K562 (cell line): ENCODE measurements around the gene LAGE3. TPM values are rescaled to one million over a fixed set of nuclear protein-coding genes. Genes with fewer than 3 reads are reported as not detected.

Source experiments
- BCOR ChIP-seq: fragments of 450-650 bp; IDR thresholded peaks from 2 replicates; pipeline ENCODE4 v1.6.1; 2016
- DNMT1 ChIP-seq: fragments of 450-650 bp; IDR thresholded peaks from 2 replicates; pipeline ENCODE4 v1.6.1; 2016; ENCODE audit warnings: antibody characterized with exemption, mild to moderate bottlenecking
- ETS2 ChIP-seq: IDR thresholded peaks from 2 replicates; pipeline ENCODE4 v1.6.1; 2016; ENCODE audit warnings: borderline replicate concordance, missing genetic modification characterization, mild to moderate bottlenecking, moderate library complexity, missing compliant biosample characterization; ENCODE audit not compliant: poor library complexity, severe bottlenecking
- HDAC8 ChIP-seq: fragments of 450-650 bp; IDR thresholded peaks from 2 replicates; pipeline ENCODE4 v1.6.1; 2016; ENCODE audit warnings: mild to moderate bottlenecking, missing genetic modification characterization, moderate library complexity, missing compliant biosample characterization
- LARP7 ChIP-seq: fragments of 450-650 bp; IDR thresholded peaks from 2 replicates; pipeline ENCODE4 v1.6.1; 2016
- MXI1 ChIP-seq: IDR thresholded peaks from 2 replicates; pipeline ENCODE4 v1.6.1; 2011; ENCODE audit warnings: low read depth, mild to moderate bottlenecking, improper control_type of control experiment, low read length
- NR3C1 ChIP-seq: sonication (generic); formaldehyde crosslinking; IDR thresholded peaks from 2 replicates; pipeline ENCODE4 v1.8.1; 2022; ENCODE audit warnings: missing genetic modification reagents
- PTRF ChIP-seq: fragments of 450-650 bp; IDR thresholded peaks from 2 replicates; pipeline ENCODE4 v1.6.1; 2016; ENCODE audit warnings: mild to moderate bottlenecking, missing genetic modification characterization, missing compliant biosample characterization
- RBM15 ChIP-seq: fragments of 200-400 bp; formaldehyde crosslinking; IDR thresholded peaks from 2 replicates; pipeline ENCODE4 v1.6.1; 2018; ENCODE audit warnings: mild to moderate bottlenecking, low read length, moderate library complexity; ENCODE audit not compliant: insufficient read depth
- RHOXF2B ChIP-seq: fragments of 250-450 bp; sonication (Bioruptor Pico); conservative IDR thresholded peaks from 2 replicates; pipeline ENCODE4 v1.5.1; 2021
- TBL1XR1 ChIP-seq, 2 experiments: IDR thresholded peaks; 2 replicates each; pipeline ENCODE4 v1.6.1; 2012; ENCODE audit warnings: improper control_type of control experiment in 2 of 2, low read length in 2 of 2, mild to moderate bottlenecking in 1 of 2
- TBP ChIP-seq: optimal IDR thresholded peaks from 2 replicates; pipeline ENCODE3; 2011; ENCODE audit warnings: low read depth, low read length, improper control_type of control experiment
- TCF7 ChIP-seq: sonication (generic); IDR thresholded peaks from 2 replicates; pipeline ENCODE4 v1.6.1; 2016; ENCODE audit warnings: antibody characterized with exemption, borderline replicate concordance
- ZNF507 ChIP-seq: conservative IDR thresholded peaks from 2 replicates; pipeline ENCODE4 v1.6.1; 2017; ENCODE audit warnings: missing genetic modification characterization, missing compliant biosample characterization
- ZNF695 ChIP-seq: fragments of 450-650 bp; formaldehyde crosslinking; IDR thresholded peaks from 2 replicates; pipeline ENCODE4 v1.4.0; 2020; ENCODE audit warnings: mild to moderate bottlenecking, moderate library complexity
- polyA plus RNA-seq, 8 experiments: library from polyadenylated mRNA; depleted of rRNA in 4 of 8; stranded (reverse) in 5 of 8; unstranded in 3 of 8; fragments of >200 nt; fragmentation: Nextera tagmentation in 2 of 8; fragmentation: Illumina TruSeq in 1 of 8; extraction: Ambion mirVana in 2 of 8; extraction: Trizol in 1 of 8; gene quantifications; 2 replicates each; pipeline versions ENCODE4 v1.2.1 to v1.2.3, GENCODE V29; 2011 to 2014; ENCODE audit warnings: inconsistent platforms in 1 of 8, missing spikeins in 1 of 8
- total RNA-seq, 7 experiments: library from RNA; depleted of rRNA in 6 of 7; stranded (reverse); fragments of >200 nt in 6 of 7; fragmentation: Illumina TruSeq in 2 of 7; extraction: Trizol in 2 of 7; gene quantifications; 2 replicates each; pipeline versions ENCODE4 v1.2.1 to v1.2.3, GENCODE V29; 2011 to 2021; ENCODE audit warnings: low replicate concordance in 1 of 7
- TF ChIP-seq, protein P1 (sequence below): fragments of 250-450 bp; sonication (Bioruptor Pico); IDR thresholded peaks from 2 replicates; pipeline ENCODE4 v1.5.1; 2021; ENCODE audit warnings: mild to moderate bottlenecking
- TF ChIP-seq, protein P2 (sequence below): fragments of 250-450 bp; sonication (Bioruptor Pico); IDR thresholded peaks from 2 replicates; pipeline ENCODE4 v1.5.0; 2020; ENCODE audit warnings: mild to moderate bottlenecking, borderline replicate concordance
- TF ChIP-seq, protein P3 (sequence below): fragments of 450-650 bp; IDR thresholded peaks from 2 replicates; pipeline ENCODE4 v1.6.1; 2017; ENCODE audit warnings: antibody characterized with exemption, mild to moderate bottlenecking
- TF ChIP-seq, protein P4 (sequence below): fragments of 250-450 bp; sonication (Bioruptor Pico); IDR thresholded peaks from 2 replicates; pipeline ENCODE4 v1.8.0; 2022; ENCODE audit warnings: inconsistent platforms

The LAGE3 gene
- total and polyA plus RNA-seq, 9 of the 15 experiments (the other 6 are each of a cell fraction or from before 2014, with no cell fraction given) = 28.2 to 125 (median 35.8) TPM

DNA sequence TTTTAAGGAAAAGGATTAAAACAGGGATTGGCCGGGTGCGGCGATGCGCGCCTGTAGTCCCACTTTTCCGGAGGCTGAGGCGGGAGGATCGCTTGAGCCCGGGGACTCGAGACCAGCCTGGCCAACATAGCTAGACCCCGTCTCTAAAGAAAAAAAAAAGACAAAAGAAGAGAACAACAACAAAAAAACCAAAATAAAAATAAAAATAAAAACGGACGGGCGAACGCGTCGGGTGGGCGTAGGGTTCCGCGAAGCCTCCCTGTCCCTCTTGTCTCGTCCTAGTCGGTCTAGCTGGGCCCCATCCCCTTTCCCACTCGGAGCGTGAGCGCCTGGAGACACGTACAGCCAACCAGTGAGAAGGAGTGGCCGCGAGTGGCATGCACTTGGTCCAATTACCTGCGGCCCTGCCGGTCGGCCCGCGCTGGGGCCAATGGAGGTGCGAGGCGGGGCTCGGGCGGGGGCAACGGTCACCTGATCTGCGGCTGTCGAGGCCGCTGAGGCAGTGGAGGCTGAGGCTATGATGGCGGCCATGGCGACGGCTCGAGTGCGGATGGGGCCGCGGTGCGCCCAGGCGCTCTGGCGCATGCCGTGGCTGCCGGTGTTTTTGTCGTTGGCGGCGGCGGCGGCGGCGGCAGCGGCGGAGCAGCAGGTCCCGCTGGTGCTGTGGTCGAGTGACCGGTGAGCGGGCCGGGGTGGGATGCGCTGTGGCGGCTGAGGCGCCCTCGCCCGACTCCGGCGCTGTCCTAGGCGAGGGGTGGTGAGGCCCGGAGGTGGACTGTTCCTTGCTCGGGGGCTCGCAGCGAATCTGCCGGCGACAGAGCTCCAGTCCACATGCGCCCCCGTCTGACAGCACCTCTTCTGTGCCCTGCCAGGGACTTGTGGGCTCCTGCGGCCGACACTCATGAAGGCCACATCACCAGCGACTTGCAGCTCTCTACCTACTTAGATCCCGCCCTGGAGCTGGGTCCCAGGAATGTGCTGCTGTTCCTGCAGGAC is 50.6 kb downstream of the LAGE3 start, which contains the start of gene ATP6AP1 (continued):
- TF ChIP-seq, protein P1, sequence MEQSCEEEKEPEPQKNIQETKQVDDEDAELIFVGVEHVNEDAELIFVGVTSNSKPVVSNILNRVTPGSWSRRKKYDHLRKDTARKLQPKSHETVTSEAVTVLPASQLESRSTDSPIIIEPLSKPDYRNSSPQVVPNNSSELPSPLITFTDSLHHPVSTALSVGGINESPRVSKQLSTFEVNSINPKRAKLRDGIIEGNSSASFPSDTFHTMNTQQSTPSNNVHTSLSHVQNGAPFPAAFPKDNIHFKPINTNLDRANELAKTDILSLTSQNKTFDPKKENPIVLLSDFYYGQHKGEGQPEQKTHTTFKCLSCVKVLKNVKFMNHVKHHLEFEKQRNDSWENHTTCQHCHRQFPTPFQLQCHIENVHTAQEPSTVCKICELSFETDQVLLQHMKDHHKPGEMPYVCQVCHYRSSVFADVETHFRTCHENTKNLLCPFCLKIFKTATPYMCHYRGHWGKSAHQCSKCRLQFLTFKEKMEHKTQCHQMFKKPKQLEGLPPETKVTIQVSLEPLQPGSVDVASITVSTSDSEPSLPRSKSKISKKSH (CRISPR knock-in tag) = no peak
- TF ChIP-seq TBP (peak; percentile 37), BCOR (peak; percentile 97), RBM15 (no peak), HDAC8 (tag) (no peak), NR3C1 (CRISPR knock-in tag) (no peak), ETS2 (tag) (no peak), MXI1 (no peak), LARP7 (no peak), RHOXF2B (CRISPR knock-in tag) (no peak), PTRF (tag) (no peak), DNMT1 (no peak), TCF7 (no peak), TBL1XR1 (IDR thresholded peaks at IDR 0.05; ENCODE audit: low read length in 2 of 2) (no peak), ZNF695 (CRISPR knock-in tag) (no peak), ZNF507 (tag) (no peak)
- TF ChIP-seq, protein P2, sequence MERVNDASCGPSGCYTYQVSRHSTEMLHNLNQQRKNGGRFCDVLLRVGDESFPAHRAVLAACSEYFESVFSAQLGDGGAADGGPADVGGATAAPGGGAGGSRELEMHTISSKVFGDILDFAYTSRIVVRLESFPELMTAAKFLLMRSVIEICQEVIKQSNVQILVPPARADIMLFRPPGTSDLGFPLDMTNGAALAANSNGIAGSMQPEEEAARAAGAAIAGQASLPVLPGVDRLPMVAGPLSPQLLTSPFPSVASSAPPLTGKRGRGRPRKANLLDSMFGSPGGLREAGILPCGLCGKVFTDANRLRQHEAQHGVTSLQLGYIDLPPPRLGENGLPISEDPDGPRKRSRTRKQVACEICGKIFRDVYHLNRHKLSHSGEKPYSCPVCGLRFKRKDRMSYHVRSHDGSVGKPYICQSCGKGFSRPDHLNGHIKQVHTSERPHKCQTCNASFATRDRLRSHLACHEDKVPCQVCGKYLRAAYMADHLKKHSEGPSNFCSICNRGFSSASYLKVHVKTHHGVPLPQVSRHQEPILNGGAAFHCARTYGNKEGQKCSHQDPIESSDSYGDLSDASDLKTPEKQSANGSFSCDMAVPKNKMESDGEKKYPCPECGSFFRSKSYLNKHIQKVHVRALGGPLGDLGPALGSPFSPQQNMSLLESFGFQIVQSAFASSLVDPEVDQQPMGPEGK (CRISPR knock-in tag) = no peak
- TF ChIP-seq, protein P3, sequence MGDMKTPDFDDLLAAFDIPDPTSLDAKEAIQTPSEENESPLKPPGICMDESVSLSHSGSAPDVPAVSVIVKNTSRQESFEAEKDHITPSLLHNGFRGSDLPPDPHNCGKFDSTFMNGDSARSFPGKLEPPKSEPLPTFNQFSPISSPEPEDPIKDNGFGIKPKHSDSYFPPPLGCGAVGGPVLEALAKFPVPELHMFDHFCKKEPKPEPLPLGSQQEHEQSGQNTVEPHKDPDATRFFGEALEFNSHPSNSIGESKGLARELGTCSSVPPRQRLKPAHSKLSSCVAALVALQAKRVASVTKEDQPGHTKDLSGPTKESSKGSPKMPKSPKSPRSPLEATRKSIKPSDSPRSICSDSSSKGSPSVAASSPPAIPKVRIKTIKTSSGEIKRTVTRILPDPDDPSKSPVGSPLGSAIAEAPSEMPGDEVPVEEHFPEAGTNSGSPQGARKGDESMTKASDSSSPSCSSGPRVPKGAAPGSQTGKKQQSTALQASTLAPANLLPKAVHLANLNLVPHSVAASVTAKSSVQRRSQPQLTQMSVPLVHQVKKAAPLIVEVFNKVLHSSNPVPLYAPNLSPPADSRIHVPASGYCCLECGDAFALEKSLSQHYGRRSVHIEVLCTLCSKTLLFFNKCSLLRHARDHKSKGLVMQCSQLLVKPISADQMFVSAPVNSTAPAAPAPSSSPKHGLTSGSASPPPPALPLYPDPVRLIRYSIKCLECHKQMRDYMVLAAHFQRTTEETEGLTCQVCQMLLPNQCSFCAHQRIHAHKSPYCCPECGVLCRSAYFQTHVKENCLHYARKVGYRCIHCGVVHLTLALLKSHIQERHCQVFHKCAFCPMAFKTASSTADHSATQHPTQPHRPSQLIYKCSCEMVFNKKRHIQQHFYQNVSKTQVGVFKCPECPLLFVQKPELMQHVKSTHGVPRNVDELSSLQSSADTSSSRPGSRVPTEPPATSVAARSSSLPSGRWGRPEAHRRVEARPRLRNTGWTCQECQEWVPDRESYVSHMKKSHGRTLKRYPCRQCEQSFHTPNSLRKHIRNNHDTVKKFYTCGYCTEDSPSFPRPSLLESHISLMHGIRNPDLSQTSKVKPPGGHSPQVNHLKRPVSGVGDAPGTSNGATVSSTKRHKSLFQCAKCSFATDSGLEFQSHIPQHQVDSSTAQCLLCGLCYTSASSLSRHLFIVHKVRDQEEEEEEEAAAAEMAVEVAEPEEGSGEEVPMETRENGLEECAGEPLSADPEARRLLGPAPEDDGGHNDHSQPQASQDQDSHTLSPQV = 0 out of 2 replicates have a peak, but pooled peaks have one; percentile 34
- TF ChIP-seq, protein P4, sequence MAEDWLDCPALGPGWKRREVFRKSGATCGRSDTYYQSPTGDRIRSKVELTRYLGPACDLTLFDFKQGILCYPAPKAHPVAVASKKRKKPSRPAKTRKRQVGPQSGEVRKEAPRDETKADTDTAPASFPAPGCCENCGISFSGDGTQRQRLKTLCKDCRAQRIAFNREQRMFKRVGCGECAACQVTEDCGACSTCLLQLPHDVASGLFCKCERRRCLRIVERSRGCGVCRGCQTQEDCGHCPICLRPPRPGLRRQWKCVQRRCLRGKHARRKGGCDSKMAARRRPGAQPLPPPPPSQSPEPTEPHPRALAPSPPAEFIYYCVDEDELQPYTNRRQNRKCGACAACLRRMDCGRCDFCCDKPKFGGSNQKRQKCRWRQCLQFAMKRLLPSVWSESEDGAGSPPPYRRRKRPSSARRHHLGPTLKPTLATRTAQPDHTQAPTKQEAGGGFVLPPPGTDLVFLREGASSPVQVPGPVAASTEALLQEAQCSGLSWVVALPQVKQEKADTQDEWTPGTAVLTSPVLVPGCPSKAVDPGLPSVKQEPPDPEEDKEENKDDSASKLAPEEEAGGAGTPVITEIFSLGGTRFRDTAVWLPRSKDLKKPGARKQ (CRISPR knock-in tag) = no peak
